Adrenal gland (tissue), 5 donors: ENCODE measurements around the gene PTK6.

Experiments used
- POLR2A ChIP-seq, 2 donors: fragments of 450-650 bp; IDR thresholded peaks; one replicate each; pipeline ENCODE4 v1.6.1; 2017; ENCODE audit warnings: antibody characterized with exemption in 2 of 2, mild to moderate bottlenecking in 2 of 2, moderate library complexity in 1 of 2
- TF ChIP-seq, protein P1 (sequence below), 6 experiments: fragments of 450-650 bp in 4 of 6; fragments of 200-600 bp in 2 of 6; sonication (generic) in 1 of 6; IDR thresholded peaks; 1 replicate in 5 of 6; 2 replicates in 1 of 6; pipeline versions ENCODE4 v1.5.1 to v1.8.0; 2016 to 2021; ENCODE audit warnings: antibody characterized with exemption in 6 of 6, mild to moderate bottlenecking in 2 of 6, moderate library complexity in 1 of 6
- donor health status: DM: no; HTN: no; CAD: no.

DNA sequence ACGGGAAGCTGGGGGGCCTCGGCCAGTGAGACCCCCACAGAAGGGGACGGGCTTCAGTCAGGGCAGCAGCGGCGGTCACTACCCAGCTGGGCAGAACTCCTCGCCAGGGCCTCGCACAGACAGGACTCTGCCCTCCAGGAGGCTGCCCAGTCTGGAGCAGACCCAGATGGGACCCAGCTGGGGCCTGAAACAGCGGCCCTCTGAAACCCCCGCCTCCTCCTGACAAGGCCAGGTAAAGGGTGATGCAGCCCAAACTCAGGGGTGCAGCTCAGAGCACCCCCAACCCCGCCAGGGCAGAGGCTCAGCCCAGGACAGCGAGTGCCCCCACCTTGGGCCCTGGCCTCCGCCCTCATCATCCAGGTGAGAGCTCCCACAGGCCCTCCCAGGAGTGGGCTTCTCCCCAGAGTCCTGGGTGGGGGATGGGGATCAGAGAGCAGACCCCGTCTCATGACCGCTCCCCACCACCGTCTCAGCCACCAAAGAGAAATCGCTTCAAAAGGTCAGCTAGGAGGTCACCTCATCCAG is 40.5 kb downstream of the PTK6 start:
- TF ChIP-seq, protein P1, sequence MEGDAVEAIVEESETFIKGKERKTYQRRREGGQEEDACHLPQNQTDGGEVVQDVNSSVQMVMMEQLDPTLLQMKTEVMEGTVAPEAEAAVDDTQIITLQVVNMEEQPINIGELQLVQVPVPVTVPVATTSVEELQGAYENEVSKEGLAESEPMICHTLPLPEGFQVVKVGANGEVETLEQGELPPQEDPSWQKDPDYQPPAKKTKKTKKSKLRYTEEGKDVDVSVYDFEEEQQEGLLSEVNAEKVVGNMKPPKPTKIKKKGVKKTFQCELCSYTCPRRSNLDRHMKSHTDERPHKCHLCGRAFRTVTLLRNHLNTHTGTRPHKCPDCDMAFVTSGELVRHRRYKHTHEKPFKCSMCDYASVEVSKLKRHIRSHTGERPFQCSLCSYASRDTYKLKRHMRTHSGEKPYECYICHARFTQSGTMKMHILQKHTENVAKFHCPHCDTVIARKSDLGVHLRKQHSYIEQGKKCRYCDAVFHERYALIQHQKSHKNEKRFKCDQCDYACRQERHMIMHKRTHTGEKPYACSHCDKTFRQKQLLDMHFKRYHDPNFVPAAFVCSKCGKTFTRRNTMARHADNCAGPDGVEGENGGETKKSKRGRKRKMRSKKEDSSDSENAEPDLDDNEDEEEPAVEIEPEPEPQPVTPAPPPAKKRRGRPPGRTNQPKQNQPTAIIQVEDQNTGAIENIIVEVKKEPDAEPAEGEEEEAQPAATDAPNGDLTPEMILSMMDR (IDR thresholded peaks at IDR 0.05) = no peak
- no peak for TF ChIP-seq POLR2A (IDR thresholded peaks at IDR 0.05)
